ENCODE results near the gene STK39.

The STK39 gene

GRCh38 chr2:168241746-168242145 is 5.6 kb downstream of the STK39 start:
- DNase-seq: no peak

- DNase-seq: no peak
Measured at GRCh38 chr2:168241208-168241607, 6.2 kb downstream of the STK39 start.

GRCh38 chr2:168239281-168239680 is 8.1 kb downstream of the STK39 start:
- DNase-seq: no peak

GRCh38 chr2:168237741-168238140 is 9.7 kb downstream of the STK39 start:
- DNase-seq: no peak

- no peak for DNase-seq
Measured at GRCh38 chr2:168234407-168235085, 12.8 kb downstream of the STK39 start.

- no peak for DNase-seq
Measured at GRCh38 chr2:168233726-168234406, 13.5 kb downstream of the STK39 start.

GRCh38 chr2:168233166-168233565 is 14.2 kb downstream of the STK39 start:
- no peak for DNase-seq

GRCh38 chr2:168231609-168232241 is 15.7 kb downstream of the STK39 start:
- DNase-seq: no peak

GRCh38 chr2:168230389-168230788 is 17.0 kb downstream of the STK39 start:
- DNase-seq: no peak

GRCh38 chr2:168224346-168224745 is 23.0 kb downstream of the STK39 start:
- no peak for DNase-seq

GRCh38 chr2:168222088-168222487 is 25.3 kb downstream of the STK39 start:
- no peak for DNase-seq

- no peak for DNase-seq
Measured at GRCh38 chr2:168220965-168221819, 26.2 kb downstream of the STK39 start.

- no peak for DNase-seq
Measured at GRCh38 chr2:168217920-168218319, 29.5 kb downstream of the STK39 start.

- DNase-seq: no peak
Measured at GRCh38 chr2:168216351-168217005, 30.9 kb downstream of the STK39 start.

GRCh38 chr2:168215813-168216212 is 31.6 kb downstream of the STK39 start:
- DNase-seq: no peak

- no peak for DNase-seq
Measured at GRCh38 chr2:168212866-168213265, 34.5 kb downstream of the STK39 start.

GRCh38 chr2:168212167-168212566 is 35.2 kb downstream of the STK39 start:
- DNase-seq: no peak

- DNase-seq: no peak
Measured at GRCh38 chr2:168211664-168212163, 35.7 kb downstream of the STK39 start.

GRCh38 chr2:168210895-168211570 is 36.4 kb downstream of the STK39 start:
- DNase-seq: peak; percentile 55 to 86

GRCh38 chr2:168210216-168210894 is 37.0 kb downstream of the STK39 start:
- no peak for DNase-seq

GRCh38 chr2:168208652-168209051 is 38.7 kb downstream of the STK39 start:
- DNase-seq: peak in 1 of 2 donors; percentile 31

Measured in inflammatory macrophage (primary cell).